ENCODE measurements around the gene TTC7B.

The TTC7B gene

DNA sequence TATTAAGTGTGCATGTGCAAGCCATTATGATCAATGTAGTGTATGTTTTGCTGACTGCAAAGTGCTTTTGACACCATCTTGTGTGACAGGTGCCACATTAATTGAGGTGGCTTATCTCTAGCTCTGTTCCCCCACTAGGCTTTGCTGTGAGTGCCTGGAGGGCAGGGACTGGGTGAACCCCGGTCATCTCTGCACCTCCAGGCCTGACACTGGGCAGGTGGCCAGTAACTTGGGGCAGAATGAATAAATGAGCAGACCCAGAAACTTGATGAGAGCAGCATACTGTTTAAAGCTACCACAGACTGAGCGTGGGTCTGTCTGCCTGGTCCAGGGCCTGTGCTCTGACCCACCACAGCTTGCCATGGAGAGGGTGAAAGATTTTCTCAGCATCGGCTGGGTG, 267.8 kb downstream of the TTC7B start:
- H3K4me3 ChIP-seq (ENCODE audit: low read depth, low read length): no peak overlapping the region
- TF ChIP-seq, protein P1, sequence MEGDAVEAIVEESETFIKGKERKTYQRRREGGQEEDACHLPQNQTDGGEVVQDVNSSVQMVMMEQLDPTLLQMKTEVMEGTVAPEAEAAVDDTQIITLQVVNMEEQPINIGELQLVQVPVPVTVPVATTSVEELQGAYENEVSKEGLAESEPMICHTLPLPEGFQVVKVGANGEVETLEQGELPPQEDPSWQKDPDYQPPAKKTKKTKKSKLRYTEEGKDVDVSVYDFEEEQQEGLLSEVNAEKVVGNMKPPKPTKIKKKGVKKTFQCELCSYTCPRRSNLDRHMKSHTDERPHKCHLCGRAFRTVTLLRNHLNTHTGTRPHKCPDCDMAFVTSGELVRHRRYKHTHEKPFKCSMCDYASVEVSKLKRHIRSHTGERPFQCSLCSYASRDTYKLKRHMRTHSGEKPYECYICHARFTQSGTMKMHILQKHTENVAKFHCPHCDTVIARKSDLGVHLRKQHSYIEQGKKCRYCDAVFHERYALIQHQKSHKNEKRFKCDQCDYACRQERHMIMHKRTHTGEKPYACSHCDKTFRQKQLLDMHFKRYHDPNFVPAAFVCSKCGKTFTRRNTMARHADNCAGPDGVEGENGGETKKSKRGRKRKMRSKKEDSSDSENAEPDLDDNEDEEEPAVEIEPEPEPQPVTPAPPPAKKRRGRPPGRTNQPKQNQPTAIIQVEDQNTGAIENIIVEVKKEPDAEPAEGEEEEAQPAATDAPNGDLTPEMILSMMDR (IDR thresholded peaks at IDR 0.05; ENCODE audit: borderline replicate concordance, insufficient read depth, low read depth, low read length): no peak

- no peak overlapping the region for H3K4me3 ChIP-seq (ENCODE audit: low read depth, low read length)
- TF ChIP-seq, protein P1 (IDR thresholded peaks at IDR 0.05; ENCODE audit: borderline replicate concordance, insufficient read depth, low read depth, low read length): no peak
Measured at GRCh38 chr14:90547968-90548367, 268.3 kb downstream of the TTC7B start.

DNA sequence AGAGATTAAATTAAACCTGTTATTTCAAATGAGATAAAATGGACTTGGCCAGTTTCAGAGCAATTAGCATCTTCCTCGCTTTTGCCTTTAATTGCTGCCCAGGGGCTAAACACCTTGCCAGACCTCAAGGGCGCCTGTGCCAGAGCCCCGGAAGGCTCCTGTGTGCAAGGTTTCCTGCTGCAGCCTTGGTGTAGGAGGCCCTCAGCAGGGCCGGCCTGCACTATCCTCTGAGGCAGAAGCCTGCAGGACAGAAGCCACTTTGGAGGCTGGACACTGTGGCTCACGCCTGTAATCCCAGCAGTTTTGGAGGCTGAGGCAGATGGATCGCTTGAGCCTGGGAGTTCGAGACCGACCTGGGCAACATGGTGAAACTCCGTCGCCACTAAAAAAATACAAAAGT, 269.0 kb downstream of the TTC7B start:
- TF ChIP-seq, protein P1 (IDR thresholded peaks at IDR 0.05; ENCODE audit: borderline replicate concordance, insufficient read depth, low read depth, low read length): no peak
- H3K4me3 ChIP-seq (ENCODE audit: low read depth, low read length): no peak overlapping the region

DNA sequence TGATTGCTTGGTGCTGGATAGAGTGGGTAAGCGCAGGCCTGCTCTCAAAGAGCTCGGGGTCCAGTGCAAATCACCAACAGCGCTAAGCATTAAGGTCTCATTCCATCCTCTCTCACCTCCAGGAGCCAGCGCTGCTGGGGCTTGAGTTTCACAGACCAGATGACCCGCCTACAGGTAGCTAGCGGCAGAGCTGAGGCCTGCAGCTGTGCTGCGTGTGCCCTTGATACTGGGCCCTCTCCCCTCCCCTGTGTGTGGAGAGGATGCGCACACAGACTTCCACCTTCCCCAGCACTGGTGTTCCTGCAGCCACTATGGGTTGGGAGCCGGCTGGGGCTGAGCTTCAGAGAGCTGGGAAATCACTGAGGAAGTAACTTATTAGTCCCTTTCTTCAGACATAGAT, 269.5 kb downstream of the TTC7B start:
- TF ChIP-seq, protein P1 (IDR thresholded peaks at IDR 0.05; ENCODE audit: borderline replicate concordance, insufficient read depth, low read depth, low read length): no peak
- no peak overlapping the region for H3K4me3 ChIP-seq (ENCODE audit: low read depth, low read length)

- TF ChIP-seq, protein P1 (IDR thresholded peaks at IDR 0.05; ENCODE audit: borderline replicate concordance, insufficient read depth, low read depth, low read length): no peak
- H3K4me3 ChIP-seq (ENCODE audit: low read depth, low read length): no peak overlapping the region
Measured at GRCh38 chr14:90545966-90546751, 270.1 kb downstream of the TTC7B start.

GRCh38 chr14:90545382-90545781, 270.8 kb downstream of the TTC7B start:
- TF ChIP-seq, protein P1 (IDR thresholded peaks at IDR 0.05; ENCODE audit: borderline replicate concordance, insufficient read depth, low read depth, low read length): no peak
- H3K4me3 ChIP-seq (ENCODE audit: low read depth, low read length): no peak overlapping the region

GRCh38 chr14:90544971-90545370, 271.3 kb downstream of the TTC7B start:
- TF ChIP-seq, protein P1 (IDR thresholded peaks at IDR 0.05; ENCODE audit: borderline replicate concordance, insufficient read depth, low read depth, low read length): no peak
- no peak overlapping the region for H3K4me3 ChIP-seq (ENCODE audit: low read depth, low read length)
